Epithelial cell of proximal tubule (primary cell): ENCODE data around the gene CELSR1. TPM values are rescaled to one million over a fixed set of nuclear protein-coding genes. Genes with fewer than 3 reads are reported as not detected.
"Not testable (repeated sequence)": the region's sequence is repeated elsewhere in the genome, so short reads cannot be mapped to it uniquely, and the experiment has no call there.

Experiments used
- DNase-seq: peaks from one replicate; pipeline ENCODE4 v3.0.0-alpha.2; 2011; ENCODE audit warnings: low read depth
- H3K4me3 ChIP-seq: 2 replicates; pipeline ENCODE4 v1.5.1; 2011; ENCODE audit warnings: low read depth, mild to moderate bottlenecking, low read length
- CTCF ChIP-seq: conservative IDR thresholded peaks from 2 replicates; pipeline ENCODE4 v1.5.1; 2012; ENCODE audit warnings: low read depth, mild to moderate bottlenecking, low read length
- total RNA-seq: library from RNA; depleted of rRNA; stranded (reverse); fragments of >200 nt; gene quantifications from 2 replicates; pipeline ENCODE4 v1.2.3, GENCODE V29; 2015

Gene CELSR1
- total RNA-seq, 1 donor from 2014 or later, result 85.0 TPM

DNA sequence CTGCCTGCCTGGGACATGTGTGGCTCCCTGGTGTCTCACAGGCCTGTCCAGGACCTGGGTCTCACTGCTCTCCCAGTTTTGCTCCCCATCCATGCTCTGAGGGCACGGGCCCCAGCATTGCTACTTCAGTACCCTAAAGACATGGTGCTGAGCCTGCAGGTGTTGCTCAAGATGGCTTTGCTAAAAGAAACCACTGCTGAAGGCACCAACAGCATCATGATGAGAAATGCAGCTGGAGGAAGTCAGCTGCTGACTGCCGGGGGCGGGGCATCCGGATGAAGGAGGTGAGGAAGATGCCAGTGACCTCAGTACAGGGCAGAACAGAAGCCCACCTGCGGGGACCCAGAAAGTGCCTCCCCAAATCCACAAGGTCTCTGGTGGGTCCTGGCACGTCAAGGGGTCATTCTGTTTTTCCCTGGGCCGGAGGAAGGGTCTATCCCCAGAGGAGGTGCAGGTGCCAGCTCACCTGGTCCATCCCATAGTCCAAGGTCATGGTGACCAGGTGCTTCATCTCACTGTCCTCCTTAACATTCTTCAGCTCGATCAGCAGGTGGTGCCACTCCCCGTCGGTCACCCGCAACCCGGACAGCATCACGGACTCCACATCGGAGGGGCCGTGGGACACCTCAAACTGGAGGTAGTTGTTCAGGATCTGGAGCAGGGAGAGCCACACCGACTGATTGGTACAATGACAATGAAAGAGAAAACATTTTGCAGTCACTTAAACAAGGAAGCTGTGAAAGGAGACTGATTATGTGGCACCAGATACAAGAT, 138.0 kb downstream of the CELSR1 start:
- H3K4me3 ChIP-seq, result no peak overlapping the region
- no peak for TF ChIP-seq CTCF
- no peak for DNase-seq

DNA sequence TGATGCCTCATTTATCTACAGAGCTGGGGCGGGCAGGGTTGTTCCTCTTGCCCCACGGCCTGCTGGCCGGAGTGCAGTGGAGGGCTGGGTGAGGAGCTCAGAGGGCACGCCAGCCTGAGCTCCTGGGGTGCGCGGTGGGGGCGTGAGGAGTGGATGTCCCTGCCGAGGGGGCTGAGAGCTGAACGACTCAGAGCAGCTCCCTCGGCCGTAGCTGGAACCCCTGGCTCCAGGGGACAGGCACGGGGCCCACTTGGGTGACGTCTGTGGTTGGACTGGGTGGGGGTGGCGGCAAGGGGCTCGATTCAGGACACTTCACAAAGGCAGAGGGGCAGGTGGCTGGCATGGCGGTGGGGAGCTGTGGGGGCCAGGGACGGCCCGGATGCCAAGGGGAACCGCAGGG, 139.5 kb downstream of the CELSR1 start:
- no peak overlapping the region for H3K4me3 ChIP-seq
- TF ChIP-seq CTCF, result no peak
- no peak for DNase-seq

DNA sequence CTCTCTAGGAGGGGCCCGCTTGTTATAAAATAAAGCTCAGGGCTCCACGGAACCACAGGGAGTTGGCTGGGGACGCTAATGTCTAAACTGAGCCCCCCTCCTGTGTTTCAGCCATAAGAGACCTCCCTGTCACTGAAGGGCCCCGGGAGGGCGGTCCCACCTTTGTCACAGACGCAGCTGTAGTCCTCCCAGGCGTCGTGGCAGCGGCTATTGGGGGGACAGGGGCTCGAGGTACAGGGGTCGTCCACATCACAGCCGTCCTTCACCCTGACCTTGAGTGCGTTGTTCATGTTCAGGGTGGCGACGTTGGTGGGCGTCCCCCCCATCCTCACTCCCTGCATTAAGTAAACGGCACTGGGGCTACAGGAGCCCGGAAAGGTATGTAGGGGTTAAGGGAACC, 139.9 kb downstream of the CELSR1 start:
- DNase-seq, result no peak
- H3K4me3 ChIP-seq, result no peak overlapping the region
- no peak for TF ChIP-seq CTCF

DNA sequence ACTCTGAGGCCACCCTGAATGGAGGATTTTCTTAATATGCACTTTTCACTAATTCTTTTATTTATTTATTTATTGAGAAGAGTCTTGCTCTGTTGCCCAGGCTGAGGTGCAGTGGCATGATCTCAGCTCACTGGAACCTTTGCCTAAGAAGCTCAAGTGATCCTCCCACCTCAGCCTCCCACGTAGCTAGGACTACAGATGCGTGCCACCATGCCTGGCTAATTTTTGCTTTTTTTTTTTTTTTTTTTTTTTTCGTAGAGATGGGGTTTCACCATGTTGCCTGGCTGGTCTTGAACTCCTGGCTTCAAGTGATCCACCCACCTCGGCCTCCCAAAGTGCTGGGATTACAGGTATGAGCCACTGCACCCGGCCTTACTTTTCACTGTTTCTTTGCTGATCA, 140.4 kb downstream of the CELSR1 start:
- H3K4me3 ChIP-seq, DNase-seq: not testable (repeated sequence)

DNA sequence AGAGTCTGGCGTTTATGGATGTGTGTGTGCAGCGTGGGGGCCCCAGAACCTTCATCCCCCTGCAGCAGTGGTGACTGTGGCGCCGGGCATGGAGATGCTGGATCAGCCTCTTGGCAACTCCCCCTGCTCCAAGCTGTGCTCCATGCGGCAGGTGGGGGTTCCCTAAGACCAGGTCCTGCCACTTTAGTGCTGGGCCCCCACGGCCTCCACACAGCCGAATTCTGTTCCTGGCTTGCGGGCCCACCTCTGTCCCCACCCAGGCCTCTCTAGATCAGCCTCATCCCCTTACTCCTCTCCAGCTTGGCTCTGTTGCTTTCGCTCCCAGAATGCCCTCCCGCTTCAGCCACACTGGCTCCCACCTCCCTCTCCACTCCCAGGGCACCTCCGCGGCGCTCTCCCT, 142.3 kb downstream of the CELSR1 start:
- no peak for DNase-seq
- H3K4me3 ChIP-seq, result no peak overlapping the region
- TF ChIP-seq CTCF, result no peak

- H3K4me3 ChIP-seq, result no peak overlapping the region
- DNase-seq, result no peak
- no peak for TF ChIP-seq CTCF
These were observed 142.8 kb downstream of the CELSR1 start for GRCh38 chr22:46394622-46395021.

DNA sequence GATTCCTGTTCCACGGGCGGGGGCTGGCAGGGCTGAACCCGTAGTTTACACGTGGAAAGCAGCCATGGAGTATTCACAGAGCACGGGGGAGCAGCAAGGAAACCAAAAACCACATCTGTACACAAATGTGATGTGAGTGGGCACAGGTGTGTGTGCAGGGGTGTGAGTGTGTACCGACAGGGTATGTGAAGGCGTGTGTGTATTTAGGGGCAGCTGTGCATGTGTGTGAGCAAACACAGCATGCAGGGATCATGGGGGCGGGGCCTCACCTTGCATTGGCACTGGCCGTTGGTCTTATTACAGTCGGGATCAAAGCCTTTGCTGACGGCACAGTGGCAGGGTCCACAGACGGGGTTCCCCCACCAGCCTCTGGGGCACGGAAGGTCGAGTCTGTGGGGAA, 143.5 kb downstream of the CELSR1 start:
- DNase-seq, result no peak
- no peak for TF ChIP-seq CTCF
- H3K4me3 ChIP-seq, result no peak overlapping the region
